ENCODE measurements around the gene EHD2.
A peak's percentile ranks its signal among the peaks of the same experiment; 100 is the strongest.
"Not testable (repeated sequence)": the region's sequence is repeated elsewhere in the genome, so short reads cannot be mapped to it uniquely, and the experiment has no call there.

EHD2 gene

DNA sequence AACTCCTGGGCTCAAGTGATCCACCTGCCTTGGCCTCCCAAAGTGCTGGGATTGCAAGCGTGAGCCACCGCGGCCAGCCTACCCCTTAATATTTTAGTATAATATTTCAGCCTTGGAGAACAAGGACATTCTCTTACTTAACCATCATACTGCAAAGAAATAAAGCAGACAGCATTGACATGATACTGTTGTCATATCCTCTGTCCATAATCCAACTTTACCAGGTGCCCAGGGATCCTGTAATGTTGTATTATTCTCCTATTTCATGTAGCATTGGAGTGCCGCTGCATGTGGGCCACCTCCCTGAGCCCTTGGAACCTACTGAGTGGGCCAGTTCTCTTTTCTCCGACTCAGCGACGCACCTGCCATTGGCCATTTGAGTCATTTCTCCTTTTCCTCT lies 21.4 kb upstream of the EHD2 start:
- DNase-seq: no peak

DNA sequence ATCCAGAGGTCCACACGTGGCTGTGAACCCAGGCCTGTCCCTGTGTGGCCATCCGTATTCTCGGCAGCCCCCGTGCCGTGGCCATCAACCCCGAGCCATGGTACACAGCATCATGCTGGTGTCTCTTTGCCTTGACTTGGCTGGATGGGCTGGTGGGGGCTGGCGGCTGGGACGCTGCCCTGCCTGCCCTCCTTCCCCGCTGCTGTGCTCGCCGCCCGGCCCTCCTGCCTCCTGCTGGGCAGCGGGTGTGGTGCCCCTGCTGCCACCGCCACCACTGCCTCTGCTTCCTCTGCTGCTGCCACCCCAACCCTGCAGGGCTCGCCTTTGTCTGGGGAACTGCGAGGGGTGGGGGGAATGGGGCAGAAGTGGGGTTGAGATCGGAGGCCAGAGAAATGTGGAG lies 19.7 kb upstream of the EHD2 start:
- no peak for DNase-seq

DNA sequence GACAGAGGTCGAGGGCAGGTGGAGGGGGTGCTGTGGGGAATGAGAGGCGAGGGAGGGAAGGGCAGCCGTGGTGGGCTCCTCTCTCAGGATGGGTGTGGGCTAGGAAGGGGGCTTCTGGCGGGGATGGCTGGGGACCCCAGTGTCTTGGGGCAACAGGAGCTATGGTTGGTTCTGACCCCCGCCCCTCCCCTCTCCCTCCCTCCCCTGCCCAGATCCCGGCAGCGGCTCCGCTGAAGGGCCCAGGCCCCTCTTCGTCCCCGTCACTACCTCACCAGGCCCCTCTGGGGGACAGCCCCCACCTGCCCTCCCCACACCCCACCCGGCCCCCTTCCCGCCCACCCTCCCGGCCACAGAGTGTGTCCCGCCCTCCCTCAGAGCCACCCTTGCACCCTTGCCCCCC lies 19.3 kb upstream of the EHD2 start:
- no peak for DNase-seq

DNA sequence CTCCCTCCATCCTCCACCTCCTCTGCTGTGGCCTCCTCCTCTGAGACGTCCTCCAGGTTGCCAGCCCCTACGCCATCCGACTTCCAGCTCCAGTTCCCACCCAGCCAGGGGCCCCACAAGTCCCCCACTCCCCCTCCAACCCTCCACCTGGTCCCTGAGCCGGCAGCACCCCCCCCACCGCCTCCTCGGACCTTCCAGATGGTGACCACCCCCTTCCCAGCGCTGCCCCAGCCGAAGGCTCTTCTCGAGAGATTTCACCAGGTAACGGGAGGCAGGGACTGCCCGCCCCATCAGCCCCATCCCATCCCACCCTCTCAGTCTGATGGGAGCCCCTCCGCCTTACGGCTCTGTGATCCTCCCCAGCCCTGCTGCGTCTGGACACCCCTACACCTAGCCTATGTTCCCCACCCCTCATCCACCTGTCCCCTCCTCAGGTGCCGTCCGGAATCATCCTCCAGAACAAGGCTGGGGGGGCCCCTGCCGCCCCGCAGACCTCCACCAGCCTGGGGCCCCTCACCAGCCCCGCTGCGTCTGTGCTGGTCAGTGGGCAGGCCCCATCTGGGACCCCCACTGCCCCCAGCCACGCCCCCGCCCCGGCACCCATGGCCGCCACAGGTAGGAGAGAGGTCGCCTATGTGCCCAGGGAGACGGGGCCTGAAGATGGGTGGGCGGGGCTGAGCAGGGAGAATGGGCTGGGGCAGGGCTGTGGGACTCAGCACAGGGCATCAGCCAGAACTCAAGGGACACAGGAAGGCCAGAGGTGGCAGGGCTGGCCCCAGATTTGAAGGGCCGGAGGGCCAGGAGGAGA lies 18.6 kb upstream of the EHD2 start:
- no peak for DNase-seq

DNA sequence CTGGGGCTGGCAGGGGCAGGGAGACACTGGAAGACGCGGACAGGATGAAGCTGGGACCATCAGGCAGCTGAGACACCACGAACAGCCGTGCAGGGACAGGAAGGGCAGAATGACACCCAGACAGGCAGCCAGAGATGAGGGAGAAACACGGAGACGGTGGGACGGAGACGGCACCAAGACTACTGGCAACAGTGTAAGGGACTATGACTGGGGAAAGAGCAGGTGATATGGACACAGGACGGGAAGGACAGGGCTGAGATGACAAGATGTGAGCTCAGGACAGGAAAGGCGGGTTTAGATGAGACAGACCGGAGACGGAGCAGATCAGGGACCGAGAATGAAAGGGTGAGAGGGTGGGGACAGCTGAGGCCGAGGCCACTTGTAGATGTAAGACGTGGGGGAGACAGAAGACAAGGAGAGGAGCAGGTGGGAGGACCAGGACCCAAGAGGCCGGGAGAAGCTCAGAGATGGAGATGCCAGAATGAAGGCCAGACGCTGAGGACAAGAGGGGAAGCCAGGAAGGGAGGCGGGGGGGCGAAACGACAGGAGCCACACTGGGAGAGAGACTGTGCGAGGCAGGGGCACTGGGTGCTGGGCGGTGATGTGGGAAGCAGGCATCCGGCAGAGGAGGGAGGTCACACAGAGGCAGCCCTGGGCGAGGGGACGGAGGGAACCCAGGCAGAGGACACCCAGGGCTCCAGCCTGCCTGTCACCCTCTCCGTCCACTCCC lies 17.5 kb upstream of the EHD2 start:
- DNase-seq: no peak

DNA sequence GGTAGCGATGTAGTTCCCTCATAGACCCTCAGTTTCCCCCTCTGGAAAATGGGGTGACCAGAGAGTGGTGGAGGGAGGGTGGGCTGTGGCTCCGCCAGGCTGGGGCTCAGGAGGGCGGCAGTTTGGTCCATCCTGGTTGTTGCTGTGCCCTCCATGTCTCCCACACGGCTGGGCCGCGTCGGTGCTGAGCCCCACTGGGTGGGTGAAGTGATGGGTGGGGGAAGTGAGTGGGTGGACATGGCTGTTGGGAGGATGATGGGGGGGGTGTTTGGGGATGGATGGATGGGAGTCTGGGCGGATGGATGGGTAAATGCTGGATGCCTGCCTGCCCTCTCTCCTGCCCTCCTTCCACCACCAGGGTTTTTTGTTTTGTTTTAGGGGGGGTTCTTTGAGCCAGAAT lies 16.6 kb upstream of the EHD2 start:
- no peak for DNase-seq

DNA sequence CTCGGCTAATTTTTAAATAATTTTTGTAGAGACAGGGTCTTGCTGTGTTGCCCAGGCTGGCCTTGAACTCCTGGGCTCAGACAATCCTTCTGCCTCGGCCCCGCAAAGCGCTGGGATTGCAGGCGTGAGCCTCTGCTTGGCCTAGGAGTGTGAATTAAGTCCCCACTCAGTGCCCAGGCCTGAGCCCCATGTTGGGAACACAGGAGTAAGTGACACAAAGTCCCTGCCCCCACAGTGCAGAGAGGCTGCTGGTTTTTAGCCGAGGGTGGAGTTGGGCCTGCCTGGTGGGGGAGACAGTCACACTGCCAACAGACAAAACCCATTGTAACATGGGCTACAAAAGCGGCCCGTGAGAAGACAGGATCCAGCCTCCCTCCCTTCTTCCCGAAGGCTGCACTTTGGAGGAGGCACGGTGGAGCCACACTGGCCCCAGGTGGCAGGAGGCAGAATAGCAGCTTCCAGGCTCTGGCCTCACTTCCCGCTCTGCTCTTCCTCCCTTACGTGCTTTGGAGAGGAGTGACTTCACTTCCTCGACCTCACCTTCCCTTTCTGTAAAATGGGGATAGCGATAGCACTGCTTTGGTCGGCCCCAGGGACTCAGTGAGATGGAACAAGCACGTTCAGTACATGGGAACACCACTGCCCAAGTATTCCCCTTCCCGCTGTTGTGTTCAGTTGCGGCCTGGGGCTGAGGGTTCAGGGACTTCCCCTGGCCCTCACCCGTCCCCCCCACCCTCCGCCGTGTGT lies 15.2 kb upstream of the EHD2 start:
- DNase-seq: peak; percentile 91

DNA sequence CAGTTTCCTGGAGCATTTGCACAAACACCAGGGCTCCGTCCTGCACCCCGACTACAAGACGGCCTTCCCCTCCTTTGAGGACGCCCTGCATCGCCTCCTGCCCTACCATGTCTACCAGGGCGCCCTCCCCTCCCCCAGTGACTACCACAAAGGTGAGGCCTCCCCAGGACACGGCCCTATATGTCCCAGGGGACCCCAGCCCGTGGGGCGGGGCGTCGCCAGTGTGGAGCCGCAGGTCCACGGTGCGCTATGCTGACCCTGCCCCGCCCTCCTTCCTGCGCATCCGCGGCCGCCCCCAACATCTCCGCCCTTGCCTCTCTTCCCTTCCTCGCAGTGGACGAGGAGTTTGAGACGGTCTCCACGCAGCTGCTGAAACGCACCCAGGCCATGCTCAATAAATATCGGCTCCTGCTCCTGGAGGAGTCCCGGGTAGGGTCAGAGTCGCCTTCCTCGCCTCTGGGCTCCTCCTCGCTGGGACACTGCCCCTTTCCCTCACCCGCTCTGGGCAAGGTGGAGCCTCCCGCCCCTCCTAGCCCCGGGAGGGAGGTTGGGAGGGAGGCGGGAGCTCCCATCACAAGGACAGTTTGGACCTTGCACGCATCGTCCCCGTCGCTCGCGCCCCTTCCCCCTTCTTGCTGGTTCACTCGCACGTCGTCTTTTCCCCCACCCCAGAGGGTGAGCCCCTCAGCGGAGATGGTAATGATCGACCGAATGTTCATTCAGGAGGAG lies 14.4 kb upstream of the EHD2 start:
- DNase-seq: no peak

DNA sequence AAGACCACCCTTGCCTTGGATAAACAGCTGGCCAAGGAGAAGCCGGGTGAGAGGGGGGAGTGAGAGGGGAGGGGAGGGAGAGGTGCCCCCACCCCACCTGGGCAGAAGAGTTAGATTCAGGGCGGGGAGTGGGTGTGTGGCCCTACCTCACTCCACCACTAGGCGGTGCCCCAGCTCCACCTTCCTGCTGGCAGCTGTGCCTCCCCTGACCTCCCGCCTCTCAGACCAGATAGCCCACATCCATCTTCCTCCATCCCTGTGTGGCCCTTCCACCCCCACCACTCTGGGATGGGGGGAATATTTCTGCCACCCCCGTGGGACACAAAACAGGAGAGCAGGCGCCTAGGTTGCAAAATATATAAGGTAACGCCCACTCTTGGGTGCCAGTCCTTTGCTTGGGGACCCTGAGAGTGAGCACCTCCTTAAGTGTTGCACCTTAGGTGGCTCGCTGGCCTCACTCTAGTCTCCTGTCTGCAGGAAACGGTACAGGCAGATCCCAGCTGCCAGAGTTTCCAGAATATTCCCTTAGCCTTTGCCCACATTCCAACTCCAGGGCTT lies 13.8 kb upstream of the EHD2 start:
- DNase-seq: peak; percentile 74

DNA sequence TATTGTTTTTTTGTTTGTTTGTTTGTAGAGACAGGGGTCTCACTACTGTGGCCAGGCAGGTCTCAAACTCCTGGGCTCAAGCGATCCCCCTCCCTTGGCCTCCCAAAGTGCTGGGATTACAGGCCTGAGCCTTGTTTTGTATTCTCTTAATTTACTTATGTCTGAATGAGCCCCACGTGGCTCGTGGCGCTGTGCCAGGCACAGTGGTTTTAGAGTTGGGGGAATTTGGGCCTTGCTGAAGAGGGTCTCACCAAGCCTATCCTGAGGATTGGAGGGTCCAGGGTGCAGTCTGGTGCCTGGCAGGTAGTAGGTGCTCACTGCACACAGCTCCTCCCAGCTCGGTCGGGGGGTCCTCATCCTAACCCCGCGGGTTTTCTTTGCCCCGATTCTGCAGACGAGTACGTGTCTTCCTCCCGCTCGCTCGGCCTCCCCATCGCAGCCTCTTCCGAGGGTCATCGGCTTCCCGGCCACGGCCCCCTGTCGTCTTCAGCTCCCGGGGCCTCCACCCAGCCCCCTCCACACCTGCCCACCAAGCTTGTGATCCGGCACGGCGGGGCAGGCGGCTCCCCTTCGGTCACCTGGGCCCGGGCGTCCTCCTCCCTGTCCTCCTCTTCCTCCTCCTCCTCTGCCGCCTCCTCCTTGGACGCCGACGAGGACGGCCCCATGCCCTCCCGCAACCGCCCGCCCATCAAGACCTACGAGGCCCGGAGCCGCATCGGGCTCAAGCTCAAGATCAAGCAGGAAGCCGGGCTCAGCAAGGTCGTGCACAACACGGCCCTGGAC lies 12.1 kb upstream of the EHD2 start:
- DNase-seq: no peak

DNA sequence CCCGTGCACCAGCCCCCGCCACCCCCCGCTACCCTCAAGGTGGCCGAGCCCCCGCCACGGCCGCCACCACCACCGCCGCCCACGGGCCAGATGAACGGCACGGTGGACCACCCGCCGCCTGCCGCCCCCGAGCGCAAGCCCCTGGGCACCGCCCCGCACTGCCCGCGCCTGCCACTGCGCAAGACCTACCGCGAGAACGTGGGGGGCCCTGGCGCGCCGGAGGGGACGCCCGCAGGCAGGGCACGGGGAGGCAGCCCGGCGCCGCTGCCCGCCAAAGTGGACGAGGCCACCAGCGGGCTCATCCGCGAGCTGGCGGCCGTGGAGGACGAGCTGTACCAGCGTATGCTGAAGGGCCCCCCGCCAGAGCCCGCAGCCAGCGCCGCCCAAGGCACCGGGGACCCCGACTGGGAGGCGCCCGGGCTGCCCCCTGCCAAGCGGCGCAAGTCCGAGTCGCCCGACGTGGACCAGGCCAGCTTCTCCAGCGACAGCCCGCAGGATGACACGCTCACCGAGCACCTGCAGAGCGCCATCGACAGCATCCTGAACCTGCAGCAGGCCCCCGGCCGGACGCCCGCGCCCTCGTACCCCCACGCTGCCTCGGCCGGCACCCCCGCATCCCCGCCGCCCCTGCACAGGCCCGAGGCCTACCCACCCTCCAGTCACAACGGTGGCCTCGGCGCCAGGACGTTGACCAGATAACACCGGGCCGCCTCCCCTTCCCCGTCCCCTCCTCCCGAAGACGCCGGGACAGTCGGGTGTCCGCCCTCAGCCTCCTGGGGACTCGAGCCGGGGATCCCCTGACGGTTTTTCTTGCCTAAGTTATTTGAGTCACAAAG lies 11.3 kb upstream of the EHD2 start:
- DNase-seq: no peak

DNA sequence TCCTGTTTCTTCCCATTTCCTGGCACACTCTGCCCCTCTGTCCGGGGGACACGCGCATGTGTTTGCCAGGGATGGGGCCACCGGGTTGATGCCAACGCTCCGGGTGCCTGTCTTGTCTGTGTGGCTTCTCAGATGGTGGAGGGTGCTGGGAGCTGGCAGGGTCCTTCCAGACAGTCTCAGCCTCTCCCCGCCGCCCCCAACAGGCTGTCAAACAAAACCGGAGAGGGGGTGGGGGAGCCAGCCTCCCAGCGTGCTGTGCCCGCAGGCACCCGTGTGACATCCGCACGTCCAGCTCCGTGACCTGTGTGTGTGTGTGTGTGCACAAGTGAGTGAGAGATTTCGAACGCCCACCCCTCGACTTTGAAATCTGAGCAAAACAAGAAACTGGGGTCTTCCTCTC lies 10.6 kb upstream of the EHD2 start:
- no peak for DNase-seq

DNA sequence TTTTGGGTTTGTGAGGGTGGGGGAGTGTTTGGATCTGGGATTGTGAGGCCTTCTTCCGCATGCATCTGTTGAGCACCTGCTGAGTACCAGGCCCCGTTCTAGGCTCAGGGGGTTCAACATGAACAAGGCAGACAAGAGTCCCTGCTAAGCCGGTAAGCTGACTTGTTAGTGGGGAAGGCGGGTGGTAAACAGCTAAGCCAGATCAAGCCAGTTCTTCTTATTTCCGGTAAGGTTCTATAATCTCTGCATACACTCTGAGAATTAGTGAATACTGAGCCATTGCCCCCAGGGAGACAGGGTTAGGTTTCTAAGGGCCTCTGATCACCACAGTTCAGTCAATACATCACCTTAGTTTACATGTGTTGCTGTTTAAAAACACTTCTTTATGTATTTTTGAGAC lies 9.9 kb upstream of the EHD2 start:
- DNase-seq: no peak

DNA sequence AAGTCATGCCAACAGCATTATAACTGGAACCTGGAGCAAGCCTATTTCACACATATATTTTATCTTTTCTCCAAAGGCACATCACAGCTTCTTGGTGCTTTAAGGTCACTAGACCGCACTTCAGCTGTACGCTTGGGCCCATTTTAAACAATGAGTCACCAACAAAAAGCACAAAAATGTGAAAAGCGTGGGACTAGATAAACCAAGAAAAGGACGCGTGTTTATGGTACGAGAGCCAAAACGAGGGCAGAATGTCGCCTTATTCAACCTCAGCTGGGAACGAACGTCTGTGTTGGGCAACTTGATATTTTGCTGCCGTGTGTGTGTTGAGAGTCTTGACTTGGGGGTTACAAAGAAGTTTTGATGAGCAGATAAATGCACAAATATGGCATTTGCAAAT lies 9.2 kb upstream of the EHD2 start:
- no peak for DNase-seq

DNA sequence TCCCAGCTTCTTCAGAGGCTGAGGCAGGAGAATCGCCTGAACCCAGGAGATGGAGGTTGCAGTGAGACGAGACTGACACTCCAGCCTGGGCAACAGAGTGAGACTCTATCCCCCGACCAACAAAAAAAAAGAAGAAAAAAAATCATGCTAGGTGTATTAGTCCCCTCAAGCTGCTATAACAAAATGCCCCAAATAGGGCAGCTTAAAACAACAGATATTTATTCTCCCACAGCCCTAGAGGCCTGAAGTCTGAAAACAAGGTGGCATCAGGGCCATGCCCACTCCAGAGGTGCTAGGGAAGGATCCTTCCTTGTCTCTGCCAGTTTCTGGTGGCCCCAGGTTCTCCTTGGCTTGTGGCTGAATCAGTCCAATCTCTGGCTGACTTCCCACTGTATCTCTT lies 8.6 kb upstream of the EHD2 start:
- no peak for DNase-seq

DNA sequence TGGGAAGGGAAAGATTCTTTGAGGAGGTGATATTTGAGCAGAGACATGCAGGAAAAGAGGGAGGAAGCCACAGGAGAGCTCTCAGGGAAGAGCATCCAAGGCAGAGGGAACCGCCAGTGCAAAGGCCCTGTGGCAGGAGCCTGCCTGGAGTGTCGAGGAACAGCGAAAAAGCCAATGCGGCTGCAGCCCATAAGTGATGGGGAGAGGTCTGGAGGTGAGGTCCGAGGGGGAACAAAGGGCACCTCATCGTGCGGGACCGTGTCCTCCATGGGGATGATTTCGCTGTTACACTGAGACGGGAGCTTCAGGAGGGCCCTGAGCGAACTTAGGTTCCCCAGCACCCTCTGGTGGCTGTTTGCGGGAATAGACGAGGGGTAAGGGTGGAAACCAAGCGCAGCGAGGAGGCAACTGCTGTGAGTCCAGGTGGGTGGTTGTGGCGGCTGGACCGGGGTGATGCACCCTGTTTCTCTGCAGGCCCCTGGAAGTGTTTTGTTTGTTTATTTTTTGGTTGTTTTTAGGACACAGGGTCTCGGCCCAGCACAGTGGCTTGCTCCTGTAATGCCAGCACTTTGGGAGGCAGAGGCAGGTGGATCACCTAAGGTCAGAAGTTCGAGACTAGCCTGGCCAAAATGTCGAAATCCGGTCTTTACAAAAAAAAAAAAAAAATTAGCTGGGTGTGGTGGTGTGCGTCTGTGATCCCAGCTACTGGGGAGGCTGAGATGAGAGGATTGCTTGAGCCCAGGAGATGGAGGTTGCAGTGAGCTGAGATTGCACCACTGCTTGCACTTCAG lies 5.9 kb upstream of the EHD2 start:
- DNase-seq: peak; percentile 84

DNA sequence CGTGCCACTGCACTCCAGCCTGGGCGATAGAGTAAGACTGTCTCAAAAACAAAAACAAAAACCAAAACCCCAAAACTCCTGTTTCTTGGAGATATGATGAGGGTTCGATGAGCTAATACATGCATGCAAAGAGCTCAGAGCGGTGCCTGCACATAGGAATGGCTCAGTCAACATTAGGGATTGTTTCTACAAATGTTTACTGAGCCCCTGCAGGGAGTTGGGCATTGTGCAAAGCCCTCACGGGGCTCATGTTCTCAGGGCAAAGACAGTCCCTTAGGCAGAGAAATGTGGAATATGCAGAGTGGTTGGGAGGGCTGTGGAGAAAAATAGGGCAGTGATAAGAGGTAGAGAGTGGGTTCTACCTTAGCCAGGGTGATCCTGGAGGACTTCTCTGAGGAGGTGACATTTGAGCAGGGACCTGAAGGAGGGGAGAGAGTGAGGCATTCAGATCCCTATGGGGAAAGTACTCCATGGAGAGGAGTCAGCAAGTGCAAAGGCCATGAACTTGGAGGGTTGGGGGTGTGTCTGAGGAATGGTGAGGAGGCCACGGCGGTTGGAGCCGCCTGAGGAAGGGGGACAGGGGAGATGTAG lies 1.5 kb upstream of the EHD2 start:
- no peak for DNase-seq

DNA sequence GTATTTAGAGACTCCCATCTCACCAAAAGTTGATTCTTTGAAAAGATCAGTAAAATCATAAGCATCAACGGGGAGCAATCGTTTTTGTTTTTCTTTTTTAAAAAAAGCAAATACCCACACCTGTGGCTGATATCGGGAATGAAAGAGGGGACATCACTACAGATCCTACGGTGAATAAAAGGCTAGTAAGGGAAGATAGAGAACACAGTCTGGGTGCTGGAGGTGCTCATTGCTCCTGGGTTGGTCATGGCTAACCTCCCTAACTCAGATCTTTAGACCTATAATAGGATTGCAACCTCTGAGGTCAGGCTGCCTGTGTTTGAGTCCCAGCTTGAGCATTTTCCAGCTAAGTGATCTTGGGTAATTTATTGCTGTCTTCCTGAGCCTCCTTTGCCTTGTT lies 1.1 kb downstream of the EHD2 start:
- DNase-seq: no peak

DNA sequence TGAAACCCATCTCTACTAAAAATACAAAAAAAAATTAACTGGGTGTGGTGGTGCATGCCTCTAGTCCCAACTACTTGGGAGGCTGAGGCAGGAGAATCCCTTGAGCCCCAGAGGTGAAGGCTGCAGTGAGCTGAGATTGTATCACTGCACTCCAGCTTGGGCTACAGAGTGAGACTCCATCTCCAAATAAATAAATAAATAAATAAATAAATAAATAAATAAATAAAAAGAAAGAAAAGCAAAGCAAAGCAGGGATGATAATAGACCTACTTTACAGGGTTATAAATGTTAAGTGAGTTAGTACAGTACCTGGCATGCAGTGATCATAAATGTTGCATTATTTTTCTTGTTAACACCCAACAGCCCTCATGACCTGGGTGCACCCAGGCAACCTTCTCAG lies 1.6 kb downstream of the EHD2 start:
- not testable (repeated sequence) for DNase-seq
